T-helper 1 cell (primary cell): ENCODE data around the gene TRIM73.
"Not testable (repeated sequence)": the region's sequence is repeated elsewhere in the genome, so short reads cannot be mapped to it uniquely, and the experiment has no call there.

Source experiments
- DNase-seq, 5 donors: peaks; one replicate each; pipeline ENCODE4 v3.0.0-alpha.2; 2012 to 2020

The TRIM73 gene

GRCh38 chr7:75415829-75416373 is 20.5 kb downstream of the TRIM73 start:
- DNase-seq, result not testable (repeated sequence)

DNA sequence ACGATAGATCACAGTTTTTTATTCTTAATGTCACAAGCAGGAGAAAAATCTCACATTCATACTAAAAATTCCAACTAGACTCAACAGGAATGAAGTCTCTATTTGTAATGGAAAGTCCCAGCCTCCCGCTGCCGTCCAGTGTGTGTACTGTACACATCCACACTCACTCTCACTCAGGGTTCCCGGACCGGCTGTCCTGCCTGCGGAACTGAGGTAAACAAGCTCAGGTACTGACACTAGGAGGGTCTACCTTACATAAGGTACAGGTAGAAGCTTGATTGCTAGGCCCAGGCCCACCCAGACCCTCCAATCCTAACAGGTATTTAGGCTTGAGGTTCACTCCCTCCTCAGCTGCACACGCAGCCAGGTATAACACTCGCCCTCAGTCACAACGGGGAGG is 21.4 kb downstream of the TRIM73 start:
- not testable (repeated sequence) for DNase-seq

DNA sequence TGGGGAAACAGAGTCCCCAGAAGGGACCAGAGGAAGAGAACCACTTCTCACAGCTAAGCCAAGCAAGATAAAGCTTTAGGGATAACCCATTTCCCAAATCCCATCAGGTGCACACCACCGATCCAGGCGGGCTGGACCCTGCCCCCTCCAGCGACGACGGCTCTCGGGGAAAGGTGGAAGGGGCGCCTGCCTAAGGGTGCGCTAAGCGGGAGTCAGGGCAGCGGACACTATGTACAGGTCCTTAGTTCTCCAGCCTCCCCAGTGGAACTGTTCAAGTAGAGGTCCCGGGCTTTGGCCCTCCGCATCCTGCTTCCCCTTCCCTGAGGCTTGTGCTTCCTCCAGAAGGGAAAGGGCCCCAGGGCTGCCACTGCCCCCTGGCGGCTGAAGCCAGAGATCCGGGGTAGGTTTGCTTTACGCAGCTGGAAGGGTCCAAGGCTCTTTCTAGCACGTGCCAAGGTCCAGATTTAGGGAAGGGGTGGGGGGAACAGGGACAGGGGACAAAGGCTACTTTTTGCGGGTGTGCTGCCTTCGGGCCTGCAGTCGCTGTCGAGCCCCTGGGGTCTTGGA is 22.9 kb downstream of the TRIM73 start:
- DNase-seq, result not testable (repeated sequence)

GRCh38 chr7:75419210-75419609 is 23.8 kb downstream of the TRIM73 start:
- not testable (repeated sequence) for DNase-seq

DNA sequence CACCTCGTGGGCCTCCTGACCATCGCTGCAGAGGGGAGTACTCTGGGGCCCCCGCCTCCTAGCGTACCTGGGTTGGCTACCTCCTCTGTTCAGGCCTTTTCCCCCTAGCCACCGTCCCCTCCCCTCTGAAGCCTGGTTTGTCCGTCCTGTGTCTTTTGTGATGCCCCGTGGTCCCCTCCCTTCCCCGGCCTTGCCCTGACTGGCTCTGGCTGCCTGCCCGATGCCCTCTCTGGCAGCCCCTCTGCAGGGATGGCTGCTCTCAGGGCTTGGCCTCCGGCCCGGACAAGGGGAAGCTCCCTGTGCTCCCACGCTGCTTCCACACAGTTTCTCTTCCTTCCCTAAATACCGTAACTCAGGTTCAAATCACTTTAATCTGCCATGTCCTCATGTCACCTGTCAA is 24.3 kb downstream of the TRIM73 start:
- DNase-seq, result not testable (repeated sequence)

DNA sequence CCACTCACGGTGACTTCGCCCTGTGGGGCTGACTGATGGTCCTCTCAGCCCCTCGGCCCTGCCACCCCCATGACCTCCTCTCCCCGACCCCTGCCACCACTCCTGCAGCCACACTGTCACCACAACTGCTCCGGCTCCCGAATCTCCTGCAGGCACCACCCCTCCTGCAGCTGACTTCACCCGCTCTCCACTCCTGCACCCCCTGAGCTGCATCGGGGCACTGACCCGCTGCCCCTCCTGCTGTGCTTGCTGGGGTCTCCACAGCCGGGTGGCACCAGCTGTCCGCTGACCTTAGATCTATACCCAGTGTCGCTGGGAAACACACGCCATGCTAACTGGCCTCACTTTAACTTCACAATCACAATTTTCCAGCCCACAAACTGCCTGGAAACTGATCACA is 24.7 kb downstream of the TRIM73 start:
- not testable (repeated sequence) for DNase-seq

- not testable (repeated sequence) for DNase-seq
Measured at GRCh38 chr7:75421798-75422710, 26.6 kb downstream of the TRIM73 start.

GRCh38 chr7:75423481-75423880 is 28.1 kb downstream of the TRIM73 start:
- not testable (repeated sequence) for DNase-seq

- DNase-seq, result not testable (repeated sequence)
Measured at GRCh38 chr7:75439000-75439399, 43.6 kb downstream of the TRIM73 start.

DNA sequence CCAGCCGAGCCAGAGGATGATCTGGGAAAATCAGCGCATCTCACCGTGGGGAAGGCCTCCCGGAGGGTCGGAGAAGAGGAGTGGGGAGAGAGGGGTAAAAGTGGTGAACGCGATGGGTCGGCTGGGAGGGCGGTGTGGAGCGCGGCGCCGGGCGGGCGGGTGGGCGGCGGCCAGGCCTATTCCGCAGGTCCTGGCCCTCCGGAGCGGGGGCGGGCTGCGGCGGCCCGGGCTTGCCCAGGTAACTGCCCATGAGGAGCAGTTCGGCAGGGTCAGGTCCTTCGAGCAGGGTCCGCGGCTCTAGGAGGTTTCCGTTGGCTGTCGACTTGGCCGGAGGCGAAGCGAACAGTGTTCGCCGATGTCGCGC is 46.7 kb downstream of the TRIM73 start:
- not testable (repeated sequence) for DNase-seq

DNA sequence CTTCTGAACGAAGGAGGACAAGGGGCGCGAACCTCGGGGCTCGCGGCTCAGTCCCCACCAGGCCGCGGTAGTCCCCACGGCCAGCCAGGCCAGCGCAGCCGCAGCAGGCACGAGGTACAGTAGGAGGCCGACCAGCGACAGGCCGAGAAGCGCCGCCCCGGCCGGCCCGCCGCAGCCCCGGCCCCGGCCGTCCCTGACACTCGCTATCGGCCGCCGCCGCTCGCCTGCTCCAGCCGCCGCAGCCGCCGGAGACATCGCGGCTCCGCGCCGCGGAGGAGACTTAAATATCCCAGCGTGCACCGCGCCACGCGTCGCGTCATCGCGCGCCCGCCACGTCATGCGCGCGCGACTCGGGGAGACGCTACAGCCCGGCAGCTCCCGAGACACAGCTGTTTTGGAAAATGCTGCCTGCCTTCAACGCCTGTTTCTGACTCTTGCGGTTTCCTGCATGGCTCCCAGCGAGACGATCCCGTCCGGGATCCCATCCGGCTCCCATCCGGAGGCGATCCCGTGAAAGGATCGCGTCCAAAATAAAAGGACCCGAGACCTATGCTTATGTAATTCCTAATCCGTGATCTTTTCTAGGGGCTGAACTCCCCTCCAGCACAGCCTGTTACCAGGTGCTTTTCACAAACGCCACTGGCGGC is 47.2 kb downstream of the TRIM73 start:
- DNase-seq, result peak in 2 of 5 donors; percentile 20 to 27

DNA sequence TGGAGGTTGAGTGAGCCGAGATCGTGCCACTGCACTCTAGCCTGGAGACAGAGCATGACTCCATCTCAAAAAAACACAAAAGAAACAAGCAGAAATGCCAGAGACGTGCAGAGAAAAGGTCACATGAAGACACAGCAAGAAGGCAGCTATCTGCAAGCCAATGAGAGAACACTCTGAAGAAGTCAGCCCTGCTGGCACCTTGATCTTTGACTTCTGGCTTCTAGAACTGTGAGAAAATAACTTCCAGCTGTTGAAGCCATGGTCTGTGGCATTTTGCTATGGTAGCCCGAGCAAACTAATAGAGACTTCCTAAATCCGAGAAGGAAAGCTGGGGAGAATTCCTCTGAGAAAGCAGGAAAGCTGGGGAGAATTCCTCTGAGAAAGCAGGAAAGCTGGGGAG is 54.5 kb downstream of the TRIM73 start:
- DNase-seq, result not testable (repeated sequence)

GRCh38 chr7:75452494-75452955 is 57.1 kb downstream of the TRIM73 start:
- DNase-seq, result not testable (repeated sequence)
